ENCODE results near the gene ZMIZ1. TPM values are rescaled to one million over a fixed set of nuclear protein-coding genes. Genes with fewer than 3 reads are reported as not detected.
A peak's percentile ranks its signal among the peaks of the same experiment; 100 is the strongest.

Gene ZMIZ1
- total RNA-seq, 1 experiment from 2014 or later, result 42.3 TPM

DNA sequence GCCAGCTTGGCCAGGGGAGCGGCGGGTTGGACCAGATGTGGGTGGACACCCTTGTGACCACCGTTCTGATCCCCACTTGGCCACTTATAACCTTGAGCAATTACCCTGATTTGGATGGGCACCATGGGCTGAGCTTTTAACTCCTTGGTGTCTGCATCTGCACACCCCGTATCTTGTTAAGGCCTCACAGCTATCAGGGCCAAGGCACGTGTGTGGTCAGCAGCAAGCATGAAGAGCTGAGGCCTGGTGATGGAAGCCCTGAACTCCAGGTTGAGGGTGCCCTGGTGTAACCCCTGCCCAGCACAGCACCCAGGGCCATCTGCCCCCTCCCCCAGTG lies 89.2 kb downstream of the ZMIZ1 start:
- Histone ChIP-seq H3K4me1 (peaks cover 50% of the 10 kb centered on the region), H3K4me3 (ENCODE audit: low read depth, low read length) (no peak overlapping the region), H3K36me3 (ENCODE audit: control insufficient read depth, insufficient read depth, low read length) (peaks cover 6% of the 10 kb centered on the region), H3K27me3 (replicated peaks; ENCODE audit: control insufficient read depth, insufficient read depth, low read length) (no peaks in the 10 kb centered on the region), H3K9me3 (no peaks in the 10 kb centered on the region)
- Mint-ChIP-seq H3K27me3 (ENCODE audit: insufficient read depth, unreplicated experiment) (no peaks in the 10 kb centered on the region), H3K27ac (ENCODE audit: unreplicated experiment) (peak overlapping the region; percentile 96), H3K4me3 (ENCODE audit: unreplicated experiment) (peak overlapping the region; percentile 11), H3K9me3 (ENCODE audit: unreplicated experiment) (no peaks in the 10 kb centered on the region), H3K4me1 (ENCODE audit: low read depth, unreplicated experiment) (peaks cover 39% of the 10 kb centered on the region), H3K36me3 (ENCODE audit: insufficient read depth, unreplicated experiment) (peaks cover 41% of the 10 kb centered on the region)
- TF ChIP-seq, protein P1, sequence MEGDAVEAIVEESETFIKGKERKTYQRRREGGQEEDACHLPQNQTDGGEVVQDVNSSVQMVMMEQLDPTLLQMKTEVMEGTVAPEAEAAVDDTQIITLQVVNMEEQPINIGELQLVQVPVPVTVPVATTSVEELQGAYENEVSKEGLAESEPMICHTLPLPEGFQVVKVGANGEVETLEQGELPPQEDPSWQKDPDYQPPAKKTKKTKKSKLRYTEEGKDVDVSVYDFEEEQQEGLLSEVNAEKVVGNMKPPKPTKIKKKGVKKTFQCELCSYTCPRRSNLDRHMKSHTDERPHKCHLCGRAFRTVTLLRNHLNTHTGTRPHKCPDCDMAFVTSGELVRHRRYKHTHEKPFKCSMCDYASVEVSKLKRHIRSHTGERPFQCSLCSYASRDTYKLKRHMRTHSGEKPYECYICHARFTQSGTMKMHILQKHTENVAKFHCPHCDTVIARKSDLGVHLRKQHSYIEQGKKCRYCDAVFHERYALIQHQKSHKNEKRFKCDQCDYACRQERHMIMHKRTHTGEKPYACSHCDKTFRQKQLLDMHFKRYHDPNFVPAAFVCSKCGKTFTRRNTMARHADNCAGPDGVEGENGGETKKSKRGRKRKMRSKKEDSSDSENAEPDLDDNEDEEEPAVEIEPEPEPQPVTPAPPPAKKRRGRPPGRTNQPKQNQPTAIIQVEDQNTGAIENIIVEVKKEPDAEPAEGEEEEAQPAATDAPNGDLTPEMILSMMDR (IDR thresholded peaks at IDR 0.05; ENCODE audit: insufficient read depth in 1 of 2, low read depth in 1 of 2, low read length in 1 of 2, severe bottlenecking in 1 of 2, unreplicated experiment in 1 of 2), result no peak
- ChIA-PET CTCF (interaction anchor here (1.0 to 3.6 kb wide), 3 partner anchors 32 to 91 kb away, joined by 3 to 18 read pairs (median 3); no protein-coding TSS in a partner anchor), POLR2A (interaction anchor here (1.0 to 1.2 kb wide), 2 partner anchors 12 to 31 kb away, joined by 3 read pairs; no protein-coding TSS in a partner anchor)
- TSS peak; percentile 87 for BruUV-seq (replicated peaks)
- DNase-seq, result no peak
- intact Hi-C loops (cut with micrococcal nuclease; ENCODE audit: unreplicated experiment), result no loop called here

DNA sequence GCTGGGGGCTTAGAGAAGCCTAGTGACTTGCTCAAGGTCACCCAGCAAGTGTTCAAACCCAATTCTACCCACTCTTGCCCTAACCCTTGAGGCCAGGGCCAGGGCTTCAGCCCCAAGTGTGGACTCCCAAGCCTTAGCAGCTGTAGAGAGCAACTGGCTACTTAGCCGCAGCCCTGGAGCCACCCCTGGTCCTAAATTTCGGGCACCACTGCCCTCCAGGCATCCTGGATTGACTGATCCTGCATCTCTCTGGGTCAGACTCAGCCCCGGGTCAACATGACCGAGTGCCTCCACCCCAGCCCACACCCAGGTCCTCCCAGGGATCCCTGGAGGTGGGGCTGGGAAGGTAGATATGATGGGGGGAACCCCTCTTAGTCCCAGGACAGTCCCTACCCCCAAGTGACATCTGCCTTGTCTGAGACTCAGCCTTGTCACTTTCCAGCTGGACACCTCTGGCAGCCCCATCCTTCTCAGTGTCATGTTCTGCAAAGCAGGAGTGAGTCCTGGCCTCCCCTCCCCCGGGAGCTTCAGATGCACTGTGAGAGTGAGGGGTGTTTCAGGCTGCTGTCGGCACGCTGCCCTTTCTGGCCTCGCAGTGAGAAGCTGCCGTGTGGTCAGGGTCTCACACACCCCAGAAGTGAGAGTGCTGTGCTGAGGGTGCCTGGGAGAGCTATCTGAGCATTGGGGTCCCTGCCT lies 89.8 kb downstream of the ZMIZ1 start:
- no peaks in the 10 kb centered on the region for H3K9me3 Mint-ChIP-seq (ENCODE audit: unreplicated experiment)
- intact Hi-C loops (cut with micrococcal nuclease; ENCODE audit: unreplicated experiment), result no loop called here
- no TSS peak for BruUV-seq (replicated peaks)
- TF ChIP-seq, protein P1 (IDR thresholded peaks at IDR 0.05; ENCODE audit: insufficient read depth in 1 of 2, low read depth in 1 of 2, low read length in 1 of 2, severe bottlenecking in 1 of 2, unreplicated experiment in 1 of 2), result no peak
- Histone ChIP-seq H3K36me3 (ENCODE audit: control insufficient read depth, insufficient read depth, low read length) (peaks cover 6% of the 10 kb centered on the region), H3K9me3 (no peaks in the 10 kb centered on the region), H3K4me1 (peaks cover 50% of the 10 kb centered on the region), H3K4me3 (ENCODE audit: low read depth, low read length) (no peak overlapping the region), H3K27me3 (replicated peaks; ENCODE audit: control insufficient read depth, insufficient read depth, low read length) (no peaks in the 10 kb centered on the region)
- no peaks in the 10 kb centered on the region for H3K27me3 Mint-ChIP-seq (ENCODE audit: insufficient read depth, unreplicated experiment)
- CTCF ChIA-PET, result interaction anchor here (1.0 to 3.6 kb wide), 3 partner anchors 31 to 91 kb away, joined by 3 to 18 read pairs (median 3); no protein-coding TSS in a partner anchor
- POLR2A ChIA-PET, result interaction anchor here (1.2 kb wide), 1 partner anchor 30 kb away, joined by 3 read pairs; no protein-coding TSS in a partner anchor
- peak overlapping the region; percentile 11 for H3K4me3 Mint-ChIP-seq (ENCODE audit: unreplicated experiment)
- peak overlapping the region; percentile 96 for H3K27ac Mint-ChIP-seq (ENCODE audit: unreplicated experiment)
- peaks cover 39% of the 10 kb centered on the region for H3K4me1 Mint-ChIP-seq (ENCODE audit: low read depth, unreplicated experiment)
- peaks cover 42% of the 10 kb centered on the region for H3K36me3 Mint-ChIP-seq (ENCODE audit: insufficient read depth, unreplicated experiment)
- DNase-seq, result no peak

DNA sequence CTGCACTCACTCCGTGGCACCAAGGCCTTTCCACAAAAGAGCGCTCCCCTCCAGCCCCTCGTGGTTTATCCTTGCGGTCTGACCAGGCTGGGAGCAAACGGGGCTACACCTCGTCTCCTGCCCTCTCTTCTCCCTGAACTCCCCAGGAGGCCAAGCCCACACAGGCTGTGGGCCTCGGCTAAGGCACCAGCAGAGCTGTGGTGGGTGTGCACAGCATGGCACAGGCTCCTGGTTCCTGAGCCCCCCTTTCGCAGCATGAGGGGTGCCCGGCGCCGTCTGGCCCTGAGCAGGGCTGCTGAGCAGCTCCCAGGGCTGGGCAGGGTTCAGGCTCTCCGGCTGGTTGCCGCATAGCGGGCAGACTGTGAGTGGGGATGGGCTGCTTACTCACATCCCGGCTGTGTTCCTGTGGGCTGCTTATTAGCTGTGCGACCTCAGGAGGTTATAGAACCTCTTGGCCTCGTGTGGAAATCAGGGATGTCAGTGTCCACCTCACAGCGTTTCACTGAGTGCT lies 90.4 kb downstream of the ZMIZ1 start:
- H3K9me3 ChIP-seq, result no peaks in the 10 kb centered on the region
- Mint-ChIP-seq H3K4me1 (ENCODE audit: low read depth, unreplicated experiment) (peaks cover 39% of the 10 kb centered on the region), H3K4me3 (ENCODE audit: unreplicated experiment) (no peak overlapping the region), H3K9me3 (ENCODE audit: unreplicated experiment) (no peaks in the 10 kb centered on the region), H3K27ac (ENCODE audit: unreplicated experiment) (peak overlapping the region; percentile 96), H3K36me3 (ENCODE audit: insufficient read depth, unreplicated experiment) (peaks cover 42% of the 10 kb centered on the region), H3K27me3 (ENCODE audit: insufficient read depth, unreplicated experiment) (no peaks in the 10 kb centered on the region)
- intact Hi-C loops (cut with micrococcal nuclease; ENCODE audit: unreplicated experiment), result no loop called here
- ChIA-PET CTCF (interaction anchor here (0.5 kb wide), 1 partner anchor 284 kb away, joined by 3 read pairs; no protein-coding TSS in a partner anchor), POLR2A (no interaction called here)
- no peak overlapping the region for H3K4me3 ChIP-seq (ENCODE audit: low read depth, low read length)
- peaks cover 6% of the 10 kb centered on the region for H3K36me3 ChIP-seq (ENCODE audit: control insufficient read depth, insufficient read depth, low read length)
- DNase-seq, result no peak
- TF ChIP-seq, protein P1 (IDR thresholded peaks at IDR 0.05; ENCODE audit: insufficient read depth in 1 of 2, low read depth in 1 of 2, low read length in 1 of 2, severe bottlenecking in 1 of 2, unreplicated experiment in 1 of 2), result no peak
- H3K27me3 ChIP-seq (replicated peaks; ENCODE audit: control insufficient read depth, insufficient read depth, low read length), result no peaks in the 10 kb centered on the region
- peaks cover 50% of the 10 kb centered on the region for H3K4me1 ChIP-seq
- no TSS peak for BruUV-seq (replicated peaks)

Measured in Caco-2 (cell line).